ENCODE measurements around the gene FOSL1.

GRCh38 chr11:65858681-65859087, 41.5 kb downstream of the FOSL1 start:
- TF ChIP-seq EZH2phosphoT487 (IDR thresholded peaks at IDR 0.05; ENCODE audit: borderline replicate concordance): no peak
- TF ChIP-seq CEBPB (IDR thresholded peaks at IDR 0.05; ENCODE audit: low read depth): no peak
- no peak for TF ChIP-seq YY1 (IDR thresholded peaks at IDR 0.05; ENCODE audit: extremely low read depth, insufficient replicate concordance, low read depth, low read length)
- TF ChIP-seq TCF7L2 (IDR thresholded peaks at IDR 0.05; ENCODE audit: borderline replicate concordance, extremely low read depth, insufficient read depth, insufficient read length): no peak
- no peak for TF ChIP-seq CTCF (IDR thresholded peaks at IDR 0.05 in 2 of 3, conservative IDR thresholded peaks at IDR 0.05 in 1 of 3; ENCODE audit: borderline replicate concordance in 1 of 3, insufficient read depth in 1 of 3, low read depth in 2 of 3, low read length in 2 of 3)
- TF ChIP-seq MAX (IDR thresholded peaks at IDR 0.05): no peak
- TF ChIP-seq POLR2A (IDR thresholded peaks at IDR 0.05; ENCODE audit: borderline replicate concordance, extremely low read depth, insufficient read depth, insufficient read length): no peak
- no peak for TF ChIP-seq SRF (IDR thresholded peaks at IDR 0.05; ENCODE audit: low read depth)
- TF ChIP-seq FOSL1 (IDR thresholded peaks at IDR 0.05; ENCODE audit: low read depth): no peak
